Endothelial cell (in vitro differentiated cells): ENCODE data around the gene PRAMEF11. TPM values are rescaled to one million over a fixed set of nuclear protein-coding genes. Genes with fewer than 3 reads are reported as not detected.
"Not testable (repeated sequence)": the region's sequence is repeated elsewhere in the genome, so short reads cannot be mapped to it uniquely, and the experiment has no call there.

Experiments used
- DNase-seq: peaks from one replicate; pipeline ENCODE4 v3.0.0; 2021; ENCODE audit warnings: low spot score
- H3K27ac Mint-ChIP-seq: one replicate; pipeline ENCODE4 v1.8.0; 2021; ENCODE audit warnings: mixed read lengths, inconsistent platforms; ENCODE audit not compliant: unreplicated experiment
- H3K27me3 Mint-ChIP-seq: one replicate; pipeline ENCODE4 v1.8.0; 2021; ENCODE audit warnings: mild to moderate bottlenecking, moderate library complexity, mixed read lengths, inconsistent platforms; ENCODE audit not compliant: unreplicated experiment
- H3K36me3 Mint-ChIP-seq: one replicate; pipeline ENCODE4 v1.8.0; 2021; ENCODE audit warnings: mild to moderate bottlenecking, low read depth, mixed read lengths, inconsistent platforms; ENCODE audit not compliant: unreplicated experiment
- H3K4me1 Mint-ChIP-seq: one replicate; pipeline ENCODE4 v1.8.0; 2021; ENCODE audit warnings: mild to moderate bottlenecking, mixed read lengths, inconsistent platforms; ENCODE audit not compliant: unreplicated experiment
- H3K4me3 Mint-ChIP-seq: one replicate; pipeline ENCODE4 v1.8.0; 2021; ENCODE audit warnings: mild to moderate bottlenecking, mixed read lengths, inconsistent platforms; ENCODE audit not compliant: unreplicated experiment
- H3K9me3 Mint-ChIP-seq: one replicate; pipeline ENCODE4 v1.8.0; 2021; ENCODE audit warnings: mixed read lengths, inconsistent platforms; ENCODE audit not compliant: unreplicated experiment
- CTCF ChIP-seq: fragments of 200-600 bp; sonication (generic); IDR thresholded peaks from one replicate; pipeline ENCODE4 v1.5.0; 2021; ENCODE audit warnings: antibody characterized with exemption; ENCODE audit not compliant: unreplicated experiment
- total RNA-seq: library from RNA; stranded (reverse); fragmentation: NEBNext Ultra II Directional; extraction: Animal tissue kit (Norgen Biotek cat#: 25700); gene quantifications from one replicate; pipeline ENCODE4 v1.2.1, GENCODE V29; 2021; ENCODE audit not compliant: unreplicated experiment

PRAMEF11 gene
- total RNA-seq, 1 donor from 2014 or later: not detected

GRCh38 chr1:12811409-12811784 is 19.8 kb downstream of the PRAMEF11 start:
- Mint-ChIP-seq H3K4me3 (no peak overlapping the region), H3K9me3 (peaks cover 16% of the 10 kb centered on the region), H3K27ac (no peak overlapping the region), H3K4me1 (no peaks in the 10 kb centered on the region), H3K27me3 (peaks cover 6% of the 10 kb centered on the region), H3K36me3 (peaks cover 6% of the 10 kb centered on the region)
- DNase-seq: no peak
- no peak for TF ChIP-seq CTCF

- H3K9me3 Mint-ChIP-seq: peaks cover 22% of the 10 kb centered on the region
Observed at GRCh38 chr1:12810691-12811408, 20.4 kb downstream of the PRAMEF11 start.

GRCh38 chr1:12809933-12810332 is 21.3 kb downstream of the PRAMEF11 start:
- peaks cover 6% of the 10 kb centered on the region for H3K27me3 Mint-ChIP-seq
- no peak for TF ChIP-seq CTCF
- no peaks in the 10 kb centered on the region for H3K4me1 Mint-ChIP-seq
- DNase-seq: no peak
- peaks cover 22% of the 10 kb centered on the region for H3K9me3 Mint-ChIP-seq
- no peak overlapping the region for H3K27ac Mint-ChIP-seq
- no peak overlapping the region for H3K4me3 Mint-ChIP-seq
- H3K36me3 Mint-ChIP-seq: peaks cover 6% of the 10 kb centered on the region

More at GRCh38 chr1:12810691-12811408, 20.4 kb downstream of the PRAMEF11 start:
- peaks cover 6% of the 10 kb centered on the region for H3K36me3 Mint-ChIP-seq
- no peaks in the 10 kb centered on the region for H3K4me1 Mint-ChIP-seq
- no peak for DNase-seq
- no peak overlapping the region for H3K4me3 Mint-ChIP-seq
- H3K27ac Mint-ChIP-seq: no peak overlapping the region
- TF ChIP-seq CTCF: no peak
- H3K27me3 Mint-ChIP-seq: peaks cover 6% of the 10 kb centered on the region

- TF ChIP-seq CTCF: no peak
- Mint-ChIP-seq H3K4me3 (no peak overlapping the region), H3K4me1 (no peaks in the 10 kb centered on the region), H3K36me3 (no peaks in the 10 kb centered on the region), H3K27ac (no peak overlapping the region), H3K9me3 (peaks cover 15% of the 10 kb centered on the region), H3K27me3 (peaks cover 2% of the 10 kb centered on the region)
- no peak for DNase-seq
Observed at GRCh38 chr1:12799730-12800129, 31.5 kb downstream of the PRAMEF11 start.

GRCh38 chr1:12798911-12799310 is 32.3 kb downstream of the PRAMEF11 start:
- TF ChIP-seq CTCF: no peak
- Mint-ChIP-seq H3K9me3 (peaks cover 15% of the 10 kb centered on the region), H3K27ac (no peak overlapping the region), H3K36me3 (no peaks in the 10 kb centered on the region), H3K4me3 (no peak overlapping the region), H3K27me3 (peaks cover 2% of the 10 kb centered on the region), H3K4me1 (no peaks in the 10 kb centered on the region)
- no peak for DNase-seq

- DNase-seq, H3K9me3 Mint-ChIP-seq: not testable (repeated sequence)
Observed at GRCh38 chr1:12791097-12791496, 40.1 kb downstream of the PRAMEF11 start, which contains the start of gene PRAMEF1. TSS of gene PRAMEF1 (plus strand) at chr1:12791397. CDS start at chr1:12793228, 1,831 bp downstream.

GRCh38 chr1:12784729-12785128 is 46.5 kb downstream of the PRAMEF11 start:
- H3K4me1 Mint-ChIP-seq, H3K27ac Mint-ChIP-seq, H3K9me3 Mint-ChIP-seq, H3K36me3 Mint-ChIP-seq, H3K4me3 Mint-ChIP-seq, DNase-seq, H3K27me3 Mint-ChIP-seq: not testable (repeated sequence)

More at GRCh38 chr1:12791097-12791496, 40.1 kb downstream of the PRAMEF11 start, which contains the start of gene PRAMEF1:
- H3K4me3 Mint-ChIP-seq, H3K36me3 Mint-ChIP-seq, H3K27ac Mint-ChIP-seq, H3K4me1 Mint-ChIP-seq, H3K27me3 Mint-ChIP-seq: not testable (repeated sequence)
